ENCODE measurements around the gene MAT2A. TPM values are rescaled to one million over a fixed set of nuclear protein-coding genes. Genes with fewer than 3 reads are reported as not detected.
A peak's percentile ranks its signal among the peaks of the same experiment; 100 is the strongest.
"Not testable (repeated sequence)": the region's sequence is repeated elsewhere in the genome, so short reads cannot be mapped to it uniquely, and the experiment has no call there.

MAT2A gene
- polyA plus RNA-seq, 10 donors: 153 to 268 (median 198) TPM

GRCh38 chr2:85577386-85578242, 38.6 kb downstream of the MAT2A start, which contains the start of gene VAMP8:
TSS of gene VAMP8 (plus strand) at chr2:85577586. CDS start at chr2:85577647, 61 bp downstream.
- DNase-seq: peak in 1 of 3 donors; percentile 49

- peak in 1 of 3 donors; percentile 48 for DNase-seq
These were observed 39.5 kb downstream of the MAT2A start for GRCh38 chr2:85578243-85579180.

- DNase-seq: no peak
These were observed 40.4 kb downstream of the MAT2A start for GRCh38 chr2:85579266-85579935.

GRCh38 chr2:85580206-85580605, 41.2 kb downstream of the MAT2A start:
- no peak for DNase-seq

GRCh38 chr2:85582492-85582891, 43.5 kb downstream of the MAT2A start:
- no peak for DNase-seq

- no peak for DNase-seq
These were observed 44.8 kb downstream of the MAT2A start for GRCh38 chr2:85583667-85584353.

GRCh38 chr2:85584354-85584856, 45.4 kb downstream of the MAT2A start, which contains the start of gene VAMP5:
TSS of gene VAMP5 (plus strand) at chr2:85584431. CDS start at chr2:85584491, 60 bp downstream.
- peak in 1 of 3 donors; percentile 72 for DNase-seq

GRCh38 chr2:85584857-85585780, 46.2 kb downstream of the MAT2A start:
- DNase-seq: peak in 1 of 3 donors; percentile 53

- DNase-seq: peak in 2 of 3 donors; percentile 5 to 67
These were observed 46.8 kb downstream of the MAT2A start for GRCh38 chr2:85585781-85586105.

GRCh38 chr2:85588236-85588635, 49.3 kb downstream of the MAT2A start:
- DNase-seq: no peak

- peak in 1 of 3 donors; percentile 2 for DNase-seq
These were observed 49.7 kb downstream of the MAT2A start for GRCh38 chr2:85588645-85589044.

- DNase-seq: peak in 1 of 3 donors; percentile 44
These were observed 50.2 kb downstream of the MAT2A start for GRCh38 chr2:85589181-85589580.

- DNase-seq: peak in 1 of 3 donors; percentile 20
These were observed 51.2 kb downstream of the MAT2A start for GRCh38 chr2:85589982-85590791.

- no peak for DNase-seq
These were observed 52.0 kb downstream of the MAT2A start for GRCh38 chr2:85590950-85591349.

- peak in 1 of 3 donors; percentile 2 for DNase-seq
These were observed 52.6 kb downstream of the MAT2A start for GRCh38 chr2:85591563-85591962.

- DNase-seq: not testable (repeated sequence)
These were observed 53.3 kb downstream of the MAT2A start for GRCh38 chr2:85592299-85592698.

- DNase-seq: no peak
These were observed 54.1 kb downstream of the MAT2A start for GRCh38 chr2:85593023-85593422.
